Activated naive CD4-positive, alpha-beta T cell treated with anti-CD3 and anti-CD28 coated beads for 36 hours (primary cell): ENCODE results near the gene BRD2. TPM values are rescaled to one million over a fixed set of nuclear protein-coding genes. Genes with fewer than 3 reads are reported as not detected.
A peak's percentile ranks its signal among the peaks of the same experiment; 100 is the strongest.
"Not testable (repeated sequence)": the region's sequence is repeated elsewhere in the genome, so short reads cannot be mapped to it uniquely, and the experiment has no call there.

Experiments
- CTCF ChIA-PET: fragments of 350-600 bp; sonication (Branson Sonifier 250); formaldehyde crosslinking; loops from one replicate; lab custom pipeline; 2021; ENCODE audit warnings: antibody characterized with exemption; lab: Charles Lee
- DNase-seq: peaks from one replicate; pipeline ENCODE4 v3.0.0-alpha.2; 2020
- H3K27ac Mint-ChIP-seq: one replicate; pipeline ENCODE4 v1.8.0; 2021; ENCODE audit warnings: mild to moderate bottlenecking, mixed read lengths
- H3K27me3 Mint-ChIP-seq: one replicate; pipeline ENCODE4 v1.8.0; 2021; ENCODE audit warnings: low read depth, mixed read lengths
- H3K36me3 Mint-ChIP-seq: one replicate; pipeline ENCODE4 v1.8.0; 2021; ENCODE audit warnings: low read depth, mixed read lengths
- H3K4me1 Mint-ChIP-seq: one replicate; pipeline ENCODE4 v1.8.0; 2021; ENCODE audit warnings: low read depth, mixed read lengths
- H3K4me3 Mint-ChIP-seq: one replicate; pipeline ENCODE4 v1.8.0; 2021; ENCODE audit warnings: mild to moderate bottlenecking, moderate library complexity, mixed read lengths
- H3K9me3 Mint-ChIP-seq: one replicate; pipeline ENCODE4 v1.8.0; 2021; ENCODE audit warnings: mixed read lengths
- intact Hi-C: fragments of 100-400 bp; cut with micrococcal nuclease; formaldehyde crosslinking; loops from one replicate; pipeline ENCODE4 v1.15.1; 2023
- total RNA-seq, 2 experiments: library from RNA; stranded (reverse); gene quantifications; one replicate each; pipeline ENCODE4 v1.2.3, GENCODE V29; 2021

The BRD2 gene
- total RNA-seq, 2 experiments from 2014 or later = 168 to 197 TPM

GRCh38 chr6:32940656-32941213 lies 27.7 kb upstream of the BRD2 start, which contains the start of gene HLA-DMB:
Gene HLA-DMB (minus strand): TSS chr6:32941028. CDS start chr6:32940807, 221 bp downstream.
- H3K27ac Mint-ChIP-seq = peak within 1 kb of the TSS; percentile 78
- H3K9me3 Mint-ChIP-seq = peaks cover 5% of the 10 kb centered on the region
- H3K4me1 Mint-ChIP-seq = peaks cover 57% of the 10 kb centered on the region
- intact Hi-C loops = loop anchor here (1.0 kb wide), 3 partner anchors 13 to 46 kb away; partner anchors contain the start of genes BRD2 and HLA-DMA
- CTCF ChIA-PET = interaction anchor here (1.1 to 6.7 kb wide), 8 partner anchors 9 to 55 kb away, joined by 3 to 101 read pairs (median 12); partner anchors contain the start of genes BRD2 and HLA-DMA
- DNase-seq = peak; percentile 65
- H3K4me3 Mint-ChIP-seq = peak within 1 kb of the TSS; percentile 79
- H3K36me3 Mint-ChIP-seq = no peaks in the 10 kb centered on the region
- H3K27me3 Mint-ChIP-seq = no peaks in the 10 kb centered on the region

- Mint-ChIP-seq H3K36me3 (no peaks in the 10 kb centered on the region), H3K27me3 (no peaks in the 10 kb centered on the region), H3K4me3 (peak overlapping the region; percentile 79), H3K4me1 (peaks cover 57% of the 10 kb centered on the region), H3K27ac (peak overlapping the region; percentile 78), H3K9me3 (peaks cover 5% of the 10 kb centered on the region)
- intact Hi-C loops = loop anchor here (1.0 kb wide), 3 partner anchors 12 to 47 kb away; partner anchors contain the start of genes BRD2 and HLA-DMA
- DNase-seq = peak; percentile 76
- CTCF ChIA-PET = interaction anchor here (0.7 to 6.7 kb wide), 11 partner anchors 8 to 103 kb away, joined by 3 to 101 read pairs (median 7); partner anchors contain the start of genes BRD2 and HLA-DMA
These were observed 27.1 kb upstream of the BRD2 start for GRCh38 chr6:32941214-32941768.

GRCh38 chr6:32942555-32943123 lies 25.8 kb upstream of the BRD2 start:
- H3K36me3 Mint-ChIP-seq = not testable (repeated sequence)

GRCh38 chr6:32943864-32944649 lies 24.3 kb upstream of the BRD2 start:
- peaks cover 64% of the 10 kb centered on the region for H3K4me1 Mint-ChIP-seq
- H3K9me3 Mint-ChIP-seq = peaks cover 5% of the 10 kb centered on the region
- CTCF ChIA-PET = interaction anchor here (0.6 to 6.7 kb wide), 13 partner anchors 9 to 880 kb away, joined by 3 to 101 read pairs (median 4); partner anchors contain the start of gene HLA-DMA
- H3K36me3 Mint-ChIP-seq = no peaks in the 10 kb centered on the region
- H3K4me3 Mint-ChIP-seq = peak overlapping the region; percentile 72
- peak; percentile 42 for DNase-seq
- H3K27ac Mint-ChIP-seq = peak overlapping the region; percentile 81
- intact Hi-C loops = loop anchor here (1.0 to 2.0 kb wide), 2 partner anchors 23 to 41 kb away; no protein-coding TSS in a partner anchor
- no peaks in the 10 kb centered on the region for H3K27me3 Mint-ChIP-seq

More at GRCh38 chr6:32942555-32943123, 25.8 kb upstream of the BRD2 start:
- H3K27ac Mint-ChIP-seq, H3K27me3 Mint-ChIP-seq, H3K9me3 Mint-ChIP-seq, intact Hi-C loops, H3K4me3 Mint-ChIP-seq, DNase-seq: not testable (repeated sequence)
- CTCF ChIA-PET = interaction anchor here (0.7 to 6.7 kb wide), 10 partner anchors 8 to 595 kb away, joined by 3 to 101 read pairs (median 8); partner anchors contain the start of gene HLA-DMA
- H3K4me1 Mint-ChIP-seq = peaks cover 60% of the 10 kb centered on the region

GRCh38 chr6:32945108-32945760 lies 23.2 kb upstream of the BRD2 start:
- Mint-ChIP-seq H3K4me1 (peaks cover 69% of the 10 kb centered on the region), H3K4me3 (no peak overlapping the region), H3K27me3 (no peaks in the 10 kb centered on the region), H3K36me3 (no peaks in the 10 kb centered on the region), H3K27ac (peak overlapping the region; percentile 29), H3K9me3 (peaks cover 5% of the 10 kb centered on the region)
- CTCF ChIA-PET = interaction anchor here (1.0 to 6.7 kb wide), 6 partner anchors 9 to 59 kb away, joined by 4 to 101 read pairs (median 10); partner anchors contain the start of gene HLA-DMA
- intact Hi-C loops = loop anchor here (2.0 kb wide), 1 partner anchor 40 kb away; no protein-coding TSS in a partner anchor
- peak; percentile 49 for DNase-seq

GRCh38 chr6:32945953-32946352 lies 22.4 kb upstream of the BRD2 start:
- CTCF ChIA-PET = no interaction called here
- Mint-ChIP-seq H3K4me1 (peaks cover 62% of the 10 kb centered on the region), H3K27me3 (no peaks in the 10 kb centered on the region), H3K4me3 (no peak overlapping the region), H3K27ac (no peak overlapping the region), H3K36me3 (no peaks in the 10 kb centered on the region), H3K9me3 (peaks cover 5% of the 10 kb centered on the region)
- intact Hi-C loops = loop anchor here (2.0 kb wide), 1 partner anchor 39 kb away; no protein-coding TSS in a partner anchor
- no peak for DNase-seq

- H3K36me3 Mint-ChIP-seq = no peaks in the 10 kb centered on the region
- H3K27ac Mint-ChIP-seq = no peak overlapping the region
- intact Hi-C loops = loop anchor here (1.0 kb wide), 1 partner anchor 14 kb away; no protein-coding TSS in a partner anchor
- no peak for DNase-seq
- H3K4me1 Mint-ChIP-seq = peaks cover 53% of the 10 kb centered on the region
- no peaks in the 10 kb centered on the region for H3K27me3 Mint-ChIP-seq
- H3K4me3 Mint-ChIP-seq = no peak overlapping the region
- CTCF ChIA-PET = interaction anchor here (0.8 to 2.6 kb wide), 9 partner anchors 9 to 70 kb away, joined by 3 to 27 read pairs (median 4); no protein-coding TSS in a partner anchor
- H3K9me3 Mint-ChIP-seq = peaks cover 5% of the 10 kb centered on the region
These were observed 21.5 kb upstream of the BRD2 start for GRCh38 chr6:32946893-32947292.

- intact Hi-C loops = loop anchor here (1.0 kb wide), 2 partner anchors 15 to 63 kb away; no protein-coding TSS in a partner anchor
- H3K4me1 Mint-ChIP-seq = peaks cover 52% of the 10 kb centered on the region
- CTCF ChIA-PET = interaction anchor here (0.6 to 2.6 kb wide), 14 partner anchors 10 to 110 kb away, joined by 3 to 27 read pairs (median 4); no protein-coding TSS in a partner anchor
These were observed 20.6 kb upstream of the BRD2 start for GRCh38 chr6:32947552-32948465.

GRCh38 chr6:32949113-32949512 lies 19.3 kb upstream of the BRD2 start:
- Mint-ChIP-seq H3K27ac (no peak overlapping the region), H3K36me3 (no peaks in the 10 kb centered on the region), H3K4me3 (no peak overlapping the region), H3K27me3 (no peaks in the 10 kb centered on the region), H3K9me3 (peaks cover 5% of the 10 kb centered on the region), H3K4me1 (peaks cover 52% of the 10 kb centered on the region)
- intact Hi-C loops = no loop called here
- no peak for DNase-seq
- CTCF ChIA-PET = interaction anchor here (2.6 kb wide), 1 partner anchor 15 kb away, joined by 27 read pairs; no protein-coding TSS in a partner anchor

More at GRCh38 chr6:32947552-32948465, 20.6 kb upstream of the BRD2 start:
- H3K27me3 Mint-ChIP-seq = no peaks in the 10 kb centered on the region
- DNase-seq = peak; percentile 70
- H3K9me3 Mint-ChIP-seq = peaks cover 5% of the 10 kb centered on the region
- H3K4me3 Mint-ChIP-seq = no peak overlapping the region
- no peak overlapping the region for H3K27ac Mint-ChIP-seq
- no peaks in the 10 kb centered on the region for H3K36me3 Mint-ChIP-seq

- Mint-ChIP-seq H3K4me1 (peaks cover 51% of the 10 kb centered on the region), H3K4me3 (no peak overlapping the region), H3K9me3 (peaks cover 5% of the 10 kb centered on the region), H3K27ac (no peak overlapping the region), H3K27me3 (no peaks in the 10 kb centered on the region), H3K36me3 (no peaks in the 10 kb centered on the region)
- DNase-seq = no peak
- CTCF ChIA-PET = interaction anchor here (1.2 to 2.5 kb wide), 7 partner anchors 9 to 71 kb away, joined by 3 to 19 read pairs (median 5); partner anchors contain the start of gene HLA-DMB
- intact Hi-C loops = no loop called here
These were observed 18.4 kb upstream of the BRD2 start for GRCh38 chr6:32950010-32950409.
